Keratinocyte (primary cell): ENCODE results near the gene NR6A1. TPM values are rescaled to one million over a fixed set of nuclear protein-coding genes. Genes with fewer than 3 reads are reported as not detected.
A peak's percentile ranks its signal among the peaks of the same experiment; 100 is the strongest.

Source experiments
- DNase-seq: peaks from one replicate; pipeline ENCODE4 v3.0.0-alpha.2; 2011; ENCODE audit warnings: low read depth, missing footprints, low spot score
- FAIRE-seq: peaks from 2 replicates; lab custom pipeline; 2011; peaks lifted over from hg19 to GRCh38; lab: Jason Lieb, UNC
- H2AFZ ChIP-seq: 2 replicates; pipeline ENCODE4 v1.6.0; 2012; ENCODE audit warnings: low read length, control low read depth, inconsistent platforms; ENCODE audit not compliant: control insufficient read depth
- H3K27ac ChIP-seq: 2 replicates; pipeline ENCODE4 v1.5.1; 2011; ENCODE audit warnings: low read length; ENCODE audit not compliant: control insufficient read depth, insufficient read depth
- H3K27me3 ChIP-seq: 3 replicates; pipeline ENCODE4 v1.6.0; 2011; ENCODE audit warnings: low read length; ENCODE audit not compliant: control insufficient read depth, insufficient read depth; ENCODE audit errors: extremely low read depth
- H3K36me3 ChIP-seq, 2 experiments: 2 replicates in 1 of 2; 3 replicates in 1 of 2; pipeline ENCODE4 v1.5.1; 2011; ENCODE audit warnings: low read length in 2 of 2, mild to moderate bottlenecking in 1 of 2; ENCODE audit not compliant: control insufficient read depth in 2 of 2, insufficient read depth in 2 of 2; ENCODE audit errors: extremely low read depth in 1 of 2
- H3K4me1 ChIP-seq: 3 replicates; pipeline ENCODE4 v1.5.1; 2011; ENCODE audit warnings: low read length; ENCODE audit not compliant: control insufficient read depth, insufficient read depth; ENCODE audit errors: extremely low read depth
- H3K4me2 ChIP-seq: 3 replicates; pipeline ENCODE4 v1.6.0; 2011; ENCODE audit warnings: low read depth, low read length; ENCODE audit not compliant: control insufficient read depth, insufficient read depth; ENCODE audit errors: extremely low read depth
- H3K4me3 ChIP-seq, 3 experiments: fragments of 200-600 bp in 1 of 3; sonication (generic) in 1 of 3; 2 replicates in 2 of 3; 3 replicates in 1 of 3; pipeline ENCODE4 v1.5.1; 2011 to 2016; ENCODE audit warnings: low read length in 3 of 3, mild to moderate bottlenecking in 3 of 3, control low read depth in 2 of 3, inconsistent platforms in 1 of 3, low read depth in 1 of 3, mixed read lengths in 1 of 3, mixed run types in 1 of 3, moderate library complexity in 1 of 3; ENCODE audit not compliant: control insufficient read depth in 2 of 3, insufficient read depth in 2 of 3; ENCODE audit errors: extremely low read depth in 1 of 3
- H3K79me2 ChIP-seq: 2 replicates; pipeline ENCODE4 v1.6.0; 2012; ENCODE audit warnings: low read length; ENCODE audit not compliant: control insufficient read depth, insufficient read depth
- H3K9ac ChIP-seq: 3 replicates; pipeline ENCODE4 v1.6.0; 2011; ENCODE audit warnings: low read length; ENCODE audit not compliant: control insufficient read depth, insufficient read depth; ENCODE audit errors: extremely low read depth
- H3K9me1 ChIP-seq: 3 replicates; pipeline ENCODE4 v1.6.0; 2011; ENCODE audit warnings: low read length; ENCODE audit not compliant: control insufficient read depth, insufficient read depth; ENCODE audit errors: extremely low read depth
- H3K9me3 ChIP-seq: 2 replicates; pipeline ENCODE4 v1.5.1; 2012; ENCODE audit warnings: low read depth, low read length; ENCODE audit not compliant: control insufficient read depth
- H4K20me1 ChIP-seq: 3 replicates; pipeline ENCODE4 v1.6.0; 2011; ENCODE audit warnings: low read length; ENCODE audit not compliant: control insufficient read depth, insufficient read depth; ENCODE audit errors: extremely low read depth
- EZH2 ChIP-seq: IDR thresholded peaks from one replicate; pipeline ENCODE4 v1.6.1; 2012; ENCODE audit warnings: inconsistent platforms, mild to moderate bottlenecking, low read length, moderate library complexity
- dilution Hi-C: fragments of 300-500 bp; cut with MboI; formaldehyde crosslinking; loops from one replicate; pipeline ENCODE4 v1.7.0; 2020; ENCODE audit warnings: low sequenced_read_pairs; ENCODE audit not compliant: extremely low pct_ligation_motif_present
- polyA plus RNA-seq, 5 experiments: library from polyadenylated mRNA; depleted of rRNA in 3 of 5; stranded (reverse) in 3 of 5; stranded (forward) in 1 of 5; unstranded in 1 of 5; fragments of >200 nt; gene quantifications; 1 replicate in 1 of 5; 2 replicates in 3 of 5; 3 replicates in 1 of 5; pipeline versions ENCODE4 v1.2.1 to v1.2.3, GENCODE V29; 2011 to 2012; ENCODE audit warnings: missing spikeins in 2 of 5, low read depth in 1 of 5, low replicate concordance in 1 of 5
- TF ChIP-seq, protein P1 (sequence below), 3 experiments: IDR thresholded peaks in 1 of 3; conservative IDR thresholded peaks in 1 of 3; optimal IDR thresholded peaks in 1 of 3; 2 replicates in 2 of 3; 3 replicates in 1 of 3; pipeline versions ENCODE3 to v1.5.1; 2011; ENCODE audit warnings: low read length in 3 of 3, mild to moderate bottlenecking in 3 of 3, moderate library complexity in 2 of 3, control low read depth in 1 of 3, inconsistent platforms in 1 of 3; ENCODE audit not compliant: insufficient read depth in 2 of 3; ENCODE audit errors: extremely low read depth in 1 of 3

Gene NR6A1
- polyA plus RNA-seq, 1 donor (not counting 4 experiments of a cell fraction or from before 2014, with no cell fraction given) = 1.8 TPM

DNA sequence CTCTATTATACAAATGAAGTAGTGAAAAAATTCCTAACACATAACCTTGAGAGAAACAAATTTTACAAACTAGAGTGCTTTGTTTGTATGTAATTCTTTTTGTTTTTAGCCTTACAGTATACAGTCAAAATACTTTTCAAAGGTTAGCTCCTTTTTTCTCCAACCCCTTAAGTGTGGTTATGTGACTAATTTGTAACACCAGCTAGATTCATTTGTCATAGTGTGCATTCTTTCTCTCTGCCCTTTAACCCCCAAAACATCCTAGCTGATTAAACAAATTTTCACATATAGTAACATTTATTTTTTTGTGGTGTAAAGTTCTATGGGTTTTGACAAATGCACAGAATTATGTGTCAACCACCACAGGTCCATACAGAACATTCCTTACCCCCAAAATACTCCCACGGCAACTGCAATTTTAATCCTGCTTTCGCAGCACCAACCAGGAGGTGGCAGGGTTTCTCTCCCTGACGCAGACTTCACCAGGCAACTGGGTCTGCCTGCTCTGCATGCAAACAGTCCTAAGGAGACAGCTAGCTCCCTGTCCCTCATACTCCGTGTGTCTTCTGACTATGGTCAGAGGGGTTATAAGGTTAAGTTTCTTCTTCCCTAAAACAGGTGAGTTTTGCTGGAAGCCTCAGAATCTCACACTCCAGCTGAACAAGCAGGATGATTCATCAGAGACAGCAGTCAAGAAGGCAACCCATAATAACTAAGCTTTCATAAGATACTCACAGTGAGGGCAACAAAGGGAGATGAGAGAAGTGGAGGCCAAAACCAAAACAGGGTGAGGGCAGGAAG is 219.4 kb downstream of the NR6A1 start:
- Histone ChIP-seq H3K4me1 (peaks cover 16% of the 10 kb centered on the region), H3K27ac (peak overlapping the region; percentile 39)

DNA sequence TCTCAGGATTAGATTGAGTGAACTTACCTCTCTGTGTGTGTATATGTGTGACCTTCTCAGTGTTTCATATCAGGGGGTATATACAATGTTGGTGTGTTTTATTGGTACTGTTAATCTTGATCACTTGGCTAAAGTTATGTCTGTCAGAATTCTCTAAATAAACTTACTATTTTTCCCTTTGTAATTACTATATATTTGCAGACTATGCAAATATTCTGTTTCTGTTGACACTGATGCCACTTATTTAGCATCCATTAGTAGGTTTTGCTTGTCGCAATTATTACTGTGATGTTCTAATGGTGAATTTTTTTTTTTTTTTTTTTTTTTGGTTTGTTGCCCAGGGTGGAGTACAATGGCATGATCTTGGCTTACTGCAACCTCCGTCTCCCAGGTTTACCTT is 221.0 kb downstream of the NR6A1 start:
- Histone ChIP-seq H3K9me3 (no peaks in the 10 kb centered on the region), H3K79me2 (no peaks in the 10 kb centered on the region), H3K36me3 (no peaks in the 10 kb centered on the region), H3K4me3 (no peak overlapping the region), H3K27me3 (no peaks in the 10 kb centered on the region), H2AFZ (no peak overlapping the region), H3K4me1 (peaks cover 16% of the 10 kb centered on the region), H3K9ac (no peak overlapping the region), H4K20me1 (no peaks in the 10 kb centered on the region), H3K9me1 (no peaks in the 10 kb centered on the region), H3K4me2 (no peak overlapping the region), H3K27ac (no peak overlapping the region)
- DNase-seq = no peak
- TF ChIP-seq, protein P1, sequence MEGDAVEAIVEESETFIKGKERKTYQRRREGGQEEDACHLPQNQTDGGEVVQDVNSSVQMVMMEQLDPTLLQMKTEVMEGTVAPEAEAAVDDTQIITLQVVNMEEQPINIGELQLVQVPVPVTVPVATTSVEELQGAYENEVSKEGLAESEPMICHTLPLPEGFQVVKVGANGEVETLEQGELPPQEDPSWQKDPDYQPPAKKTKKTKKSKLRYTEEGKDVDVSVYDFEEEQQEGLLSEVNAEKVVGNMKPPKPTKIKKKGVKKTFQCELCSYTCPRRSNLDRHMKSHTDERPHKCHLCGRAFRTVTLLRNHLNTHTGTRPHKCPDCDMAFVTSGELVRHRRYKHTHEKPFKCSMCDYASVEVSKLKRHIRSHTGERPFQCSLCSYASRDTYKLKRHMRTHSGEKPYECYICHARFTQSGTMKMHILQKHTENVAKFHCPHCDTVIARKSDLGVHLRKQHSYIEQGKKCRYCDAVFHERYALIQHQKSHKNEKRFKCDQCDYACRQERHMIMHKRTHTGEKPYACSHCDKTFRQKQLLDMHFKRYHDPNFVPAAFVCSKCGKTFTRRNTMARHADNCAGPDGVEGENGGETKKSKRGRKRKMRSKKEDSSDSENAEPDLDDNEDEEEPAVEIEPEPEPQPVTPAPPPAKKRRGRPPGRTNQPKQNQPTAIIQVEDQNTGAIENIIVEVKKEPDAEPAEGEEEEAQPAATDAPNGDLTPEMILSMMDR (optimal IDR thresholded peaks at IDR 0.05 in 1 of 3, IDR thresholded peaks at IDR 0.05 in 1 of 3, conservative IDR thresholded peaks at IDR 0.05 in 1 of 3; ENCODE audit: extremely low read depth in 1 of 3, insufficient read depth in 2 of 3, low read length in 3 of 3) = no peak
- no peak for TF ChIP-seq EZH2
- dilution Hi-C loops = no loop called here
- FAIRE-seq = no peak

More for the DNA sequence above, 219.4 kb downstream of the NR6A1 start:
- Histone ChIP-seq H3K79me2 (no peaks in the 10 kb centered on the region), H3K4me3 (no peak overlapping the region), H2AFZ (no peak overlapping the region), H3K9me1 (no peaks in the 10 kb centered on the region), H4K20me1 (no peaks in the 10 kb centered on the region), H3K27me3 (no peaks in the 10 kb centered on the region), H3K4me2 (peak overlapping the region; percentile 49), H3K9ac (no peak overlapping the region), H3K9me3 (no peaks in the 10 kb centered on the region), H3K36me3 (no peaks in the 10 kb centered on the region)
- FAIRE-seq (peak; percentile 62), DNase-seq (no peak)
- TF ChIP-seq, protein P1 (optimal IDR thresholded peaks at IDR 0.05 in 1 of 3, IDR thresholded peaks at IDR 0.05 in 1 of 3, conservative IDR thresholded peaks at IDR 0.05 in 1 of 3; ENCODE audit: extremely low read depth in 1 of 3, insufficient read depth in 2 of 3, low read length in 3 of 3) = peak; percentile 74 to 95 (median 86)
- TF ChIP-seq EZH2 = no peak
- dilution Hi-C loops = no loop called here
